ENCODE data around the gene CAMK1.

DNA sequence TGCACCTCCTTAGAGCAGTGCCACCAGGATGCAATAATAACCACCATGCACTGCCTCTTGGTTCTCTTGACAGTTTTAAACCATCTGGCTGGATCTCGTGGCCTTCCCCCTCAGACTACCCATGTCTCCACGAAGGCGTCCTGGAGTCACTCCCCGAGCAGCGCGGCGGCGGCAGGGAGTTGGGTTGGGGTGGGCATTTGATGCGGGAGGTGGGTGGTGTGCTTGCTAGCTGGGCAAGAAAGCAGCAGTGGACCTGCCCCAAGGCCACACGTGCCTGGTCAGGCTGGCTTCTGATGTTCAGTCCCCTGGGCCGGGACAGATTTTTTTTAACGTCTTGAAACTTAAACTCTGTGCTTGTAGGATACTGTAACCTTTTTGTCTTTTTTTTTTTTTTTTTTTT is 36.4 kb upstream of the CAMK1 start:
- TF ChIP-seq, protein P1, sequence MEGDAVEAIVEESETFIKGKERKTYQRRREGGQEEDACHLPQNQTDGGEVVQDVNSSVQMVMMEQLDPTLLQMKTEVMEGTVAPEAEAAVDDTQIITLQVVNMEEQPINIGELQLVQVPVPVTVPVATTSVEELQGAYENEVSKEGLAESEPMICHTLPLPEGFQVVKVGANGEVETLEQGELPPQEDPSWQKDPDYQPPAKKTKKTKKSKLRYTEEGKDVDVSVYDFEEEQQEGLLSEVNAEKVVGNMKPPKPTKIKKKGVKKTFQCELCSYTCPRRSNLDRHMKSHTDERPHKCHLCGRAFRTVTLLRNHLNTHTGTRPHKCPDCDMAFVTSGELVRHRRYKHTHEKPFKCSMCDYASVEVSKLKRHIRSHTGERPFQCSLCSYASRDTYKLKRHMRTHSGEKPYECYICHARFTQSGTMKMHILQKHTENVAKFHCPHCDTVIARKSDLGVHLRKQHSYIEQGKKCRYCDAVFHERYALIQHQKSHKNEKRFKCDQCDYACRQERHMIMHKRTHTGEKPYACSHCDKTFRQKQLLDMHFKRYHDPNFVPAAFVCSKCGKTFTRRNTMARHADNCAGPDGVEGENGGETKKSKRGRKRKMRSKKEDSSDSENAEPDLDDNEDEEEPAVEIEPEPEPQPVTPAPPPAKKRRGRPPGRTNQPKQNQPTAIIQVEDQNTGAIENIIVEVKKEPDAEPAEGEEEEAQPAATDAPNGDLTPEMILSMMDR (IDR thresholded peaks at IDR 0.05) = no peak
- TF ChIP-seq POLR2A (IDR thresholded peaks at IDR 0.05) = no peak
